GM19372 (cell line): Measurements from ENCODE around the gene ARHGAP40.

Experiments used
- ATAC-seq: cut with Tn5 transposase; IDR thresholded peaks from one replicate; pipeline ENCODE4 v1.9.1; 2021; ENCODE audit warnings: mild to moderate bottlenecking, low read depth, moderate library complexity; ENCODE audit not compliant: unreplicated experiment

The ARHGAP40 gene

GRCh38 chr20:38601216-38602184, at the start of gene ARHGAP40:
Gene ARHGAP40 (plus strand): TSS chr20:38601809.
- peak; percentile 75 for ATAC-seq

DNA sequence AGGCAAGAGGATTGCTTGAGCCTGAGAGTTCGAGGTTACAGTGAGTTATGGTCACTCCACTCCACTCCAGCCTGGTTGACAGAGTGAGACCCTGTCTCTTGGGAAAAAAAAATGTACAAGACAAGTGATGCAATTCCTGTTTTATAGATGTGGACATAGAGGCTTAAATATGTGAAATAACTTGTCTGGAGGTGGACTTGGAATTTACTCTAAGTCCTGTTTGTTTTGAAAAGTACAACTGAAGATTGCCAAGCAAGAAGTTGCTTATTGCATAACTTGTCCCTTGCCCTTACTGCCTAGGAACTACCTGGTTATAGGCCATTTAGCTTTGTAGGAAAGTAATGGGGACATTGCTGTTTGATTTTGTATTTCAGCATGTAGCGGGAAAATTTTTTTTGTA, 46.6 kb upstream of the ARHGAP40 start:
- no peak for ATAC-seq

- ATAC-seq, result no peak
Measured at GRCh38 chr20:38555395-38555794, 46.2 kb upstream of the ARHGAP40 start.

DNA sequence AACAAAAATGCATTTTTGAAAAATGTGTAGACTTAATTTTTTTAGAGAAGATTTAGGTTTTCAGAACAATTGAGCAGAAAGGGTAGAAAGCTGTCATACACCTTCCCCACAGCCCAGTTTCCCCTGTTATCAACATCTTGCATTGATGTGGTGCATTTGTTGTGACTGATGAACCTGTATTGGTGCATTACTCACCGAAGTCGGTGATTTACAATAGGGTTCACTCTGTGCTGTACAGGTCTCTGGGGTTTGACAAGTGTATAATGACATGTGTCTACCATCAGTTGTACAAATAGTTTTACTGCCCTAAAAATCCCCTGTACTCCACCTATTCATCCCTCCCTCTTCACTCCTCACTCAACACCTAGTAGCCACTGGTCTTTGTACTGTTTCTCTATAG, 44.4 kb upstream of the ARHGAP40 start:
- ATAC-seq, result no peak

GRCh38 chr20:38558596-38559360, 42.8 kb upstream of the ARHGAP40 start:
- no peak for ATAC-seq

DNA sequence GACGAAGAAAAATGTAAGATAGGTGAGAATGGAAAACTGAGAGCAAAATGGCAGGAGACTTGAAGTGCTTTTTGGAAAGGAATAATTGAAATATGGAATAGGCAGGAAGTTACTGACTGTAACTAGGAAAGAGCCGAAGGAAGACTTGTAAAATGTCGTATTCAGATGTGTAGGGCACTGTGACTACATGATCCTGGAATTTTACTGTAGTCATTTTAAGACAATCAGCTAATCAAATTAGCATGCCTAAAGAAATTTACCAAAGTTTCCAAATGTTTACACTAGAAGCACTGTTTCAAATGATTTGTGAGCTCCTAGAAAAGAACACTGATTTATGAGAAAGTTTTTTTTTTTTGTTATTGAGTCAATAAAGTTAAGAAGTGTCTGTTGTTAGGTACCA, 41.8 kb upstream of the ARHGAP40 start:
- ATAC-seq, result no peak

- no peak for ATAC-seq
Measured at GRCh38 chr20:38563802-38564431, 37.7 kb upstream of the ARHGAP40 start.

DNA sequence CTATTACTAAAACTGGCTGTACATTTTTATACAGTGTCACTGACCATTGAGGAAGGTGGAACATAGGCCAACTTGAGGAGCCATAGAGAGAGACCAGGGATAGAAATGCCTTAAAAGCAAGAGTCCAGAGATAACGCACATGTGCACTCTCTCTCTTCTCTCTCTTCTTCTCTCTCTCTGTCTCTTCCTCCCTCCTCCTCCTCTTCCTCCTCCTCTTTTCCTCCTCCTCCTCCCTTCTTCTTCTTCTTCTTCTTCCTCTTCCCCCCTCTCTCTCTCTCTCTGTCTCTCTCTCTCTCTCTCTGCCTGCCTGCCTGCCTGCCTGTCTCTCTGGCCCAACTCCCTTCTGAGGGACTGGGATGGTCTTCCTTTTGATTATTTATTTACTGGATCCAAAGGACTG, 36.9 kb upstream of the ARHGAP40 start:
- ATAC-seq, result no peak

DNA sequence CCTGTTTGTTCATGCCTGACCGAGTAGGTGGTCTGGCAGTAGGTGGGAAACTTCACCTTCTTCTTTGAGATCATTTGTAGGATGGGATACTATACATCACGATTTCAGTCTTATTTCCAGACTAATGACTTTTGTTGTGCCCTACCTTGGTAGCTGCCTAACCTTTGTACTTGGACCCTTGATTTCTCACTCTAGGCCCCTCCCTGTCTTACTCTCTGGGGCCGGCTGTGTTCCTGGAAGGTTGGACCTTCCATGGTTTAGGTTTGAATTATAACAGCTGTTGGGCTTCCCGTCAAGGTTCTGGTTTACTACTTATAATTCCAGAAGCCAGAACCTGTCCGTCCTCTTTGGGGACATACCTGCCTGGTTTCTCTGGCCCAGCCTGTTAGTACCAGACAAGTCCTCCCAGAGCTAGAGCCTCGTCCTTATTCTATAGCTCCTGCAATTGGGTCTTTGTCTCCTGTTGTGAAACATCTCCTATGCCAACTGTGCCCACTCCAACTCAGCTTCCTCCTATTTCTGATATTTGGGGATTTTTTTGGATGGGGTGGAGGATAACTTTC, 35.5 kb upstream of the ARHGAP40 start:
- ATAC-seq, result no peak

GRCh38 chr20:38569747-38570525, 31.7 kb upstream of the ARHGAP40 start:
- no peak for ATAC-seq

- no peak for ATAC-seq
Measured at GRCh38 chr20:38573413-38573812, 28.2 kb upstream of the ARHGAP40 start.

DNA sequence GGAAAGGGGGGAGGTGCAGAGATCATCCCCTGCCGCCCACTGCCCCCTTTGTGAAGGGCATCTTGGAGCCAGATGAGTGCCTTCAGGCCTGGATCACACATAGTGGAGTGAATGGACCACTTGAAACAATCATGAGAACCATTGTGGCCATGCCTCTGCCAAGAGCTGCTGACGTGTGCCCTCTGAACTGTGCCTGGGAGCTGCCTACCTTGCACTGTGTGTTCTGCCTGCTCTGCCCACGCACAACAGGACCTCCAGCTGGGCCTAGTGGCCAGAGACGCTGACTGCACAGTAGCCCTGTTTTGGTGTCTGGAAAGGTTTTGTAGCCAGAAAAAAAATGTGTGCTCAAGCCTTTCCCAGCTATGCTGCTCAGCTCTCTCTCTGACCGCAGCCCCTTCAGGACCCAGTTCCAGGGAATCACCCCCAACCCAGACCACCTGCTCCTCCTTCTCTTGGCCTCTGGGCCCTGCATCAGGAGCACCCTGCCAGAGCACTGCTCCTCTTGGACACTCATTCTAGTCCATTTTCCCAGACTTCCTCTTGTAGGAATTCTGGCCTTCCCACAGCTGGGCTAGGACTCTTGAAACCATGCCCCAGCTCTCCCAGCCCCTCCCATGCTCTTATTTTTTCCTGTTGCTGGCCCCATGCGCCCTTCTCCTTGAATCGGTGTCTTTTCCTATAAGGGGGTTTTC, 22.2 kb upstream of the ARHGAP40 start:
- no peak for ATAC-seq

DNA sequence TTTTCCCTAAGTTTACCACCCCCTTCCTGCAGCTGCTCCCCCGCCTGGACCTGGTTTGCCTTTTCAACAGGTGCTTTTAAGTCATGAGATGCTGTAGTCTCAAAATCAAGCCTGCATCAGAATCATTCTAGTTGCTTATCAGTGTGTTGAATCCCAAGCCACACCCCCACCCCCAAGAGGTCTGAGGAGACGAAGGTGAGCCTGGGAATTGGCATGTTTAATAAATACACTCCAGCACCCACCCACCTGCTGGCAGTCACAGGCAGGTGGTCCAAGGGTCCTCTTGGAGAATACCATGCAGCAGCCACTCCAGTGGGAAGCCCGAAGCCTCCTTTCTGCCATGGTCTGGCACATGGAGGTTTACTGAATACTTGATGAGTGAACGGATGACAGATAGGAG, 21.7 kb upstream of the ARHGAP40 start:
- ATAC-seq, result no peak

- ATAC-seq, result no peak
Measured at GRCh38 chr20:38581013-38581412, 20.6 kb upstream of the ARHGAP40 start, which contains the start of gene ADIG. Gene ADIG (plus strand): TSS chr20:38581197. CDS start chr20:38581251, 54 bp downstream.

DNA sequence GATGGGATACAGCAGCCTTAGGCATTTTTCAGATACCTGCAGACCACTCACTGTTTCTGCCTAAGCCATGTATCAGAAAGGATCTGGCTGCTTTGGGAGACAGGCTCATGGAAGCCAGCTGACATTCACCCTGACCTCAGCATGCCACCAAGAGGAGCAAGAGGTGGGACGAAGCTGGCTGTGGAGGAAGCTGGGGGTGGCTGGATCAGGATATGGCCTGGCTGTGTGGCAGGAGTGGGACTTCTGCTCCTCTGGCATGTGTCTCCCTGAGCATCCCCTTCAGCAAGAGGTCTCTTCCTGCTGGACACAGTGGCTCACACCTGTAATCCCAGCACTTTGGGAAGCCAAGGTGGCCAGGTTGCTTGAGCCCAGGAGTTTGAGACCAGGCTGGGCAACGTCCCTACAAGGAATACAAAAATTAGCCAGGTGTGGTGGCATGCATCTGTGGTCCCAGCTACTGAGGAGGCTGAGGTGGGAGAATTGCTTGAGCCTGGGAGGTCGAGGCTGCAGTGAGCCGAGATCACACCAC, 19.7 kb upstream of the ARHGAP40 start:
- no peak for ATAC-seq

GRCh38 chr20:38583306-38583705, 18.3 kb upstream of the ARHGAP40 start:
- ATAC-seq, result no peak

- ATAC-seq, result no peak
Measured at GRCh38 chr20:38584099-38584763, 17.4 kb upstream of the ARHGAP40 start.

GRCh38 chr20:38585404-38586180, 16.0 kb upstream of the ARHGAP40 start:
- ATAC-seq, result no peak
